MCF 10A (cell line): Measurements from ENCODE around the gene LMTK2. TPM values are rescaled to one million over a fixed set of nuclear protein-coding genes. Genes with fewer than 3 reads are reported as not detected.

Source experiments
- BruUV-seq: library from RNA; stranded (reverse); fragments of 400-500 nt; replicated peaks from 2 replicates; lab custom pipeline; 2021; lab: Mats Ljungman, UMichigan
- CTCF ChIA-PET: fragments of 300-600 bp; sonication (Branson Sonifier 250); formaldehyde crosslinking; extraction: SDS; loops from one replicate; lab custom pipeline; 2021; ENCODE audit warnings: antibody characterized with exemption, inconsistent platforms; lab: Yijun Ruan, JAX
- POLR2A ChIA-PET: fragments of 300-600, 350-650 bp; sonication (Branson Sonifier 250); formaldehyde crosslinking; extraction: SDS; loops from one replicate; lab custom pipeline; 2020; ENCODE audit warnings: antibody characterized with exemption, inconsistent platforms; lab: Yijun Ruan, JAX
- DNase-seq: peaks from one replicate; pipeline ENCODE4 v3.0.0-alpha.2; 2018; ENCODE audit not compliant: unreplicated experiment
- H3K27ac Mint-ChIP-seq: one replicate; pipeline ENCODE4 v1.8.0; 2022; ENCODE audit warnings: mild to moderate bottlenecking, low read depth, mixed read lengths; ENCODE audit not compliant: unreplicated experiment
- H3K27me3 Mint-ChIP-seq: one replicate; pipeline ENCODE4 v1.8.0; 2022; ENCODE audit warnings: mixed read lengths; ENCODE audit not compliant: insufficient read depth, unreplicated experiment
- H3K36me3 Mint-ChIP-seq: one replicate; pipeline ENCODE4 v1.8.0; 2022; ENCODE audit warnings: mild to moderate bottlenecking, moderate library complexity, mixed read lengths; ENCODE audit not compliant: insufficient read depth, unreplicated experiment
- H3K4me1 Mint-ChIP-seq: one replicate; pipeline ENCODE4 v1.8.0; 2022; ENCODE audit warnings: mixed read lengths; ENCODE audit not compliant: insufficient read depth, unreplicated experiment
- H3K4me3 Mint-ChIP-seq: one replicate; pipeline ENCODE4 v1.8.0; 2022; ENCODE audit warnings: mild to moderate bottlenecking, moderate library complexity, mixed read lengths; ENCODE audit not compliant: unreplicated experiment
- H3K9me3 Mint-ChIP-seq: one replicate; pipeline ENCODE4 v1.8.0; 2022; ENCODE audit warnings: mixed read lengths; ENCODE audit not compliant: unreplicated experiment
- CTCF ChIP-seq: fragments of 200-600 bp; IDR thresholded peaks from one replicate; pipeline ENCODE4 v1.8.0; 2022; ENCODE audit warnings: antibody characterized with exemption, mild to moderate bottlenecking; ENCODE audit not compliant: unreplicated experiment
- intact Hi-C: fragments of 100-400 bp; cut with micrococcal nuclease; formaldehyde crosslinking; loops from 2 replicates; pipeline ENCODE4 v1.14.1; 2022
- total RNA-seq: library from RNA; stranded (reverse); gene quantifications from 2 replicates; pipeline ENCODE4 v1.2.3, GENCODE V29; 2022

The LMTK2 gene
- total RNA-seq, 1 experiment from 2014 or later, result 16.8 TPM

- peaks cover 17% of the 10 kb centered on the region for H3K36me3 Mint-ChIP-seq
- TF ChIP-seq CTCF, result no peak
- no peak overlapping the region for H3K4me3 Mint-ChIP-seq
- no peaks in the 10 kb centered on the region for H3K9me3 Mint-ChIP-seq
- DNase-seq, result no peak
- no peak overlapping the region for H3K27ac Mint-ChIP-seq
- BruUV-seq, result no TSS peak
- CTCF ChIA-PET, result no interaction called here
- intact Hi-C loops, result no loop called here
- POLR2A ChIA-PET, result no interaction called here
- H3K27me3 Mint-ChIP-seq, result no peaks in the 10 kb centered on the region
- no peaks in the 10 kb centered on the region for H3K4me1 Mint-ChIP-seq
Observed at GRCh38 chr7:98210513-98211220, 104.0 kb downstream of the LMTK2 start.

- H3K27ac Mint-ChIP-seq, result no peak within 1 kb of the TSS
- ChIA-PET POLR2A (no interaction called here), CTCF (no interaction called here)
- intact Hi-C loops, result no loop called here
- no TSS peak for BruUV-seq
- DNase-seq, result no peak
- no peaks in the 10 kb centered on the region for H3K9me3 Mint-ChIP-seq
- no peaks in the 10 kb centered on the region for H3K27me3 Mint-ChIP-seq
- H3K36me3 Mint-ChIP-seq, result peaks cover 11% of the 10 kb centered on the region
- peak within 1 kb of the TSS; percentile 41 for H3K4me3 Mint-ChIP-seq
- TF ChIP-seq CTCF, result no peak
- no peaks in the 10 kb centered on the region for H3K4me1 Mint-ChIP-seq
Observed at GRCh38 chr7:98211221-98211675, 104.6 kb downstream of the LMTK2 start, which contains the start of gene BHLHA15. Gene BHLHA15, plus strand, starts transcription at chr7:98211439. Its CDS starts 871 bp downstream, at chr7:98212310.

GRCh38 chr7:98211676-98212531 is 105.2 kb downstream of the LMTK2 start:
- Mint-ChIP-seq H3K27ac (no peak overlapping the region), H3K9me3 (no peaks in the 10 kb centered on the region), H3K27me3 (no peaks in the 10 kb centered on the region), H3K4me3 (peak overlapping the region; percentile 41), H3K36me3 (peaks cover 14% of the 10 kb centered on the region), H3K4me1 (no peaks in the 10 kb centered on the region)
- no peak for TF ChIP-seq CTCF
- intact Hi-C loops, result no loop called here
- BruUV-seq, result no TSS peak
- CTCF ChIA-PET, result no interaction called here
- POLR2A ChIA-PET, result interaction anchor here (0.6 kb wide), 1 partner anchor 194 kb away, joined by 3 read pairs; no protein-coding TSS in a partner anchor
- no peak for DNase-seq

GRCh38 chr7:98212532-98213041 is 105.9 kb downstream of the LMTK2 start:
- TF ChIP-seq CTCF, result no peak
- POLR2A ChIA-PET, result no interaction called here
- peaks cover 8% of the 10 kb centered on the region for H3K36me3 Mint-ChIP-seq
- DNase-seq, result no peak
- H3K27me3 Mint-ChIP-seq, result no peaks in the 10 kb centered on the region
- no peak overlapping the region for H3K27ac Mint-ChIP-seq
- H3K4me3 Mint-ChIP-seq, result no peak overlapping the region
- no peaks in the 10 kb centered on the region for H3K9me3 Mint-ChIP-seq
- H3K4me1 Mint-ChIP-seq, result no peaks in the 10 kb centered on the region
- TSS peak; percentile 25 for BruUV-seq
- intact Hi-C loops, result no loop called here
- CTCF ChIA-PET, result no interaction called here
